Heart left ventricle (tissue), 16 donors: ENCODE results near the gene BAG2. TPM values are rescaled to one million over a fixed set of nuclear protein-coding genes. Genes with fewer than 3 reads are reported as not detected.

ENCODE experiments used
- ATAC-seq, 4 donors: fragments of 200-7000 bp; cut with Tn5 transposase; one replicate each; pipeline ENCODE4 v1.9.1; 2020 to 2022; ENCODE audit warnings: moderate library complexity in 4 of 4, mild to moderate bottlenecking in 3 of 4, moderate number of reproducible peaks in 1 of 4
- DNase-seq, 5 donors: peaks; one replicate each; pipeline ENCODE4 v3.0.0-alpha.2; 2020
- H3K27ac ChIP-seq, 12 donors: fragments of 200-600 bp; sonication (generic) in 4 of 12; one replicate each; pipeline versions ENCODE4 v1.5.0 to v1.8.0; 2016 to 2022; ENCODE audit warnings: mild to moderate bottlenecking in 2 of 12
- H3K27me3 ChIP-seq, 9 donors: fragments of 200-600 bp; sonication (generic) in 2 of 9; one replicate each; pipeline versions ENCODE4 v1.5.1 to v1.8.0; 2016 to 2022; ENCODE audit warnings: mild to moderate bottlenecking in 3 of 9
- H3K36me3 ChIP-seq, 9 donors: fragments of 200-600 bp; sonication (generic) in 2 of 9; one replicate each; pipeline versions ENCODE4 v1.5.0 to v1.8.0; 2018 to 2022; ENCODE audit warnings: mild to moderate bottlenecking in 2 of 9
- H3K4me1 ChIP-seq, 12 donors: fragments of 200-600 bp; sonication (generic) in 4 of 12; one replicate each; pipeline versions ENCODE4 v1.5.0 to v1.8.0; 2016 to 2022; ENCODE audit warnings: mild to moderate bottlenecking in 3 of 12
- H3K4me3 ChIP-seq, 12 donors: fragments of 200-600 bp; sonication (generic) in 4 of 12; one replicate each; pipeline versions ENCODE4 v1.5.0 to v1.8.0; 2017 to 2022; ENCODE audit warnings: mild to moderate bottlenecking in 9 of 12, moderate library complexity in 4 of 12
- H3K9me3 ChIP-seq, 12 donors: fragments of 200-600 bp; sonication (generic) in 4 of 12; one replicate each; pipeline versions ENCODE4 v1.5.0 to v1.8.0; 2016 to 2022; ENCODE audit warnings: mild to moderate bottlenecking in 1 of 12
- CTCF ChIP-seq, 12 donors: fragments of 200-600 bp; sonication (generic) in 4 of 12; IDR thresholded peaks; one replicate each; pipeline versions ENCODE4 v1.5.0 to v1.8.0; 2018 to 2022; ENCODE audit warnings: antibody characterized with exemption in 12 of 12, mild to moderate bottlenecking in 5 of 12
- POLR2A ChIP-seq, 2 donors: fragments of 450-650 bp; IDR thresholded peaks; one replicate each; pipeline ENCODE4 v1.6.1; 2017; ENCODE audit warnings: antibody characterized with exemption in 2 of 2, mild to moderate bottlenecking in 2 of 2, moderate library complexity in 2 of 2
- WGBS, 4 donors: extraction: QIAGEN DNeasy Blood & Tissue Kit in 2 of 4; methylation state at CpG; one replicate each; pipeline versions ENCODE4 v1.1.5 to v1.1.7; 2013 to 2018; 5-methylcytosine and 5-hydroxymethylcytosine counted together
- intact Hi-C, 10 donors: fragments of 100-400 bp; cut with DNase I; formaldehyde crosslinking; loops; one replicate each; pipeline versions ENCODE4 v1.11.1 to v1.14.2; 2022
- long read RNA-seq, 3 donors: library from polyadenylated mRNA; unstranded; transcript quantifications; one replicate each; pipeline ENCODE4 v2.0.0, GENCODE V29; 2020 to 2021
- polyA plus RNA-seq, 2 donors: library from polyadenylated mRNA; stranded (reverse); fragments of 200-250 nt; gene quantifications; one replicate each; pipeline ENCODE4 v1.2.3, GENCODE V29; 2013
- total RNA-seq, 9 donors: library from RNA; depleted of rRNA in 2 of 9; stranded (reverse); fragments of >200 nt in 2 of 9; fragmentation: NEBNext Ultra II Directional in 3 of 9; extraction: Animal tissue kit (Norgen Biotek cat#: 25700) in 3 of 9; gene quantifications; one replicate each; pipeline versions ENCODE4 v1.1.0 to v1.2.4, GENCODE V29; 2016 to 2023
- donor health status: ischemic (EF 13 %, LVEDD 7.1; RV severe dilation, severe dysfunction).
- donor health status: healthy with polysubstance abuse.
- donor health status: DM: no; HTN: yes; CAD: no.
- donor health status: DM: no; HTN: no; CAD: no.
- donor health status: ischemic (EF 25% LVEDD 6.9; RV normal size, moderate dysfunction).
- donor health status: ischemic (EF 25% LVEDD 5.7; RV mildly dilated, moderate dysfunction).
- donor health status: healthy.
- donor health status: DM: yes; HTN: yes; CAD: no.
- donor health status: ischemic (EF 35%, LVEDD 5.7; RV mildly dilated, moderate dysfunction).
- donor health status: nonischemic (EF 11% LVEDD 7.7; RV severe dilation, severe dysfunction).
- donor health status: DM: yes; HTN: yes; CAD: no.
- donor health status: PGD.
- donor health status: ischemic (EF 29% LVEDD 5.4; RV normal size, mild dysfunction).
- donor health status: nonischemic (EF 23%, LVEDD 6.1; RV moderate dilation, normal function).

Gene BAG2
- total RNA-seq = 10 to 100 TPM in 5 of 9 donors, 1 to 10 TPM in 4; 8.2 to 18.0 (median 11.6) TPM
- 10 to 100 TPM in 1 of 2 donors, 1 to 10 TPM in 1; 4.5 to 10.8 TPM for polyA plus RNA-seq
- long read RNA-seq, donor 1, full-length matches to known transcripts = 56 of 60 reads
- long read RNA-seq, donor 1, partial matches to known transcripts = 0 of 60 reads
- long read RNA-seq, donor 1, other reads (novel, unspliced or antisense) = 4 of 60 reads
- long read RNA-seq, donor 2, full-length matches to known transcripts = 246 of 264 reads
- long read RNA-seq, donor 2, partial matches to known transcripts = 13 of 264 reads
- long read RNA-seq, donor 2, other reads (novel, unspliced or antisense) = 5 of 264 reads
- long read RNA-seq, donor 3, full-length matches to known transcripts = 79 of 85 reads
- long read RNA-seq, donor 3, partial matches to known transcripts = 0 of 85 reads
- long read RNA-seq, donor 3, other reads (novel, unspliced or antisense) = 6 of 85 reads

- ATAC-seq (peak; percentile 71 to 97 (median 95)), DNase-seq (peak; percentile 86 to 93 (median 91))
- peak within 1 kb of the TSS; percentile 31 to 97 (median 92) for H3K27ac ChIP-seq
- intact Hi-C loops = loop anchor here in 8 of 10 donors (2.0 to 10.0 kb wide), 7 partner anchors 42 to 145 kb away; partner anchors contain the start of genes PRIM2 (in 5 of the 8), RAB23 (in 2 of the 8) and KIAA1586 (in 1 of the 8)
- peak within 1 kb of the TSS; percentile 55 to 86 (median 78) for H3K4me3 ChIP-seq
- H3K36me3 ChIP-seq = peaks cover 0 to 17% (median 6%) of the 10 kb centered on the region in 9 donors
- H3K27me3 ChIP-seq = no peaks in the 10 kb centered on the region
- H3K9me3 ChIP-seq = no peaks in the 10 kb centered on the region
- TF ChIP-seq POLR2A (IDR thresholded peaks at IDR 0.05) = peak in 1 of 2 donors; percentile 84
- peak in 9 of 12 donors; percentile 9 to 50 (median 23) for TF ChIP-seq CTCF (IDR thresholded peaks at IDR 0.05)
- WGBS, 4 donors = 1% methylated on average over 44 to 97 of the region's 97 CpGs
- peaks cover 0 to 32% (median 12%) of the 10 kb centered on the region in 12 donors for H3K4me1 ChIP-seq
Observed at GRCh38 chr6:57172136-57173055, at the start of gene BAG2. Gene BAG2, plus strand, starts transcription at chr6:57172326. Its CDS starts 372 bp downstream, at chr6:57172698.

GRCh38 chr6:57123111-57123510, 49.0 kb upstream of the BAG2 start:
- intact Hi-C loops = no loop called here
- no peaks in the 10 kb centered on the region for H3K4me1 ChIP-seq
- ATAC-seq (no peak), DNase-seq (no peak)
- no peak overlapping the region for H3K4me3 ChIP-seq
- peaks cover 0 to 13% (median 0%) of the 10 kb centered on the region in 9 donors for H3K36me3 ChIP-seq
- H3K27ac ChIP-seq = no peak overlapping the region
- no peaks in the 10 kb centered on the region for H3K27me3 ChIP-seq
- 89 to 100% (median 96%) methylated on average over 1 of the region's 1 CpG for WGBS, 4 donors
- H3K9me3 ChIP-seq = no peaks in the 10 kb centered on the region
- no peak for TF ChIP-seq CTCF (IDR thresholded peaks at IDR 0.05)
- no peak for TF ChIP-seq POLR2A (IDR thresholded peaks at IDR 0.05)

- peaks cover 0 to 26% (median 15%) of the 10 kb centered on the region in 9 donors for H3K36me3 ChIP-seq
- no peaks in the 10 kb centered on the region for H3K9me3 ChIP-seq
- peaks cover 0 to 16% (median 11%) of the 10 kb centered on the region in 12 donors for H3K4me1 ChIP-seq
- TF ChIP-seq POLR2A (IDR thresholded peaks at IDR 0.05) = no peak
- TF ChIP-seq CTCF (IDR thresholded peaks at IDR 0.05) = no peak
- H3K27me3 ChIP-seq = no peaks in the 10 kb centered on the region
- no peak overlapping the region for H3K27ac ChIP-seq
- no peak for ATAC-seq
- H3K4me3 ChIP-seq = no peak overlapping the region
- intact Hi-C loops = no loop called here
- no peak for DNase-seq
Observed at GRCh38 chr6:57127763-57128162, 44.4 kb upstream of the BAG2 start.
